ENCODE measurements around the gene FAM110A.
"Not testable (repeated sequence)": the region's sequence is repeated elsewhere in the genome, so short reads cannot be mapped to it uniquely, and the experiment has no call there.

The FAM110A gene

GRCh38 chr20:873875-874607 is 40.5 kb downstream of the FAM110A start:
- DNase-seq (ENCODE audit: low read depth), result no peak

GRCh38 chr20:875115-875514 is 41.6 kb downstream of the FAM110A start:
- no peak for DNase-seq (ENCODE audit: low read depth)

- DNase-seq (ENCODE audit: low read depth), result no peak
Observed at GRCh38 chr20:877814-878213, 44.3 kb downstream of the FAM110A start.

- no peak for DNase-seq (ENCODE audit: low read depth)
Observed at GRCh38 chr20:878511-879307, 45.2 kb downstream of the FAM110A start.

- DNase-seq (ENCODE audit: low read depth), result no peak
Observed at GRCh38 chr20:879626-880025, 46.1 kb downstream of the FAM110A start.

- no peak for DNase-seq (ENCODE audit: low read depth)
Observed at GRCh38 chr20:881051-881782, 47.7 kb downstream of the FAM110A start.

GRCh38 chr20:881783-882144 is 48.2 kb downstream of the FAM110A start:
- no peak for DNase-seq (ENCODE audit: low read depth)

- DNase-seq (ENCODE audit: low read depth), result no peak
Observed at GRCh38 chr20:884983-885952, 51.8 kb downstream of the FAM110A start.

GRCh38 chr20:887137-887536 is 53.6 kb downstream of the FAM110A start:
- DNase-seq (ENCODE audit: low read depth), result no peak

GRCh38 chr20:888057-888456 is 54.5 kb downstream of the FAM110A start:
- no peak for DNase-seq (ENCODE audit: low read depth)

- no peak for DNase-seq (ENCODE audit: low read depth)
Observed at GRCh38 chr20:889106-889505, 55.6 kb downstream of the FAM110A start.

GRCh38 chr20:889932-890463 is 56.5 kb downstream of the FAM110A start:
- DNase-seq (ENCODE audit: low read depth), result no peak

GRCh38 chr20:890666-891057 is 57.1 kb downstream of the FAM110A start:
- DNase-seq (ENCODE audit: low read depth), result no peak

GRCh38 chr20:891058-891705 is 57.7 kb downstream of the FAM110A start:
- DNase-seq (ENCODE audit: low read depth), result no peak

- DNase-seq (ENCODE audit: low read depth), result no peak
Observed at GRCh38 chr20:891706-892080, 58.2 kb downstream of the FAM110A start.

GRCh38 chr20:892371-892770 is 58.9 kb downstream of the FAM110A start:
- not testable (repeated sequence) for DNase-seq (ENCODE audit: low read depth)

Measured in T-helper 22 cell (primary cell).